KBM-7 (cell line): ENCODE data around the gene OSBP2.

Experiments used
- DNase-seq: peaks from one replicate; pipeline ENCODE4 v3.0.0-alpha.2; 2015
- in situ Hi-C: fragments of 300-500 bp; cut with MboI; formaldehyde crosslinking; loops from 2 replicates; pipeline ENCODE4 v1.14.3; 2020; ENCODE audit warnings: low sequenced_read_pairs, low pct_unique_long_range_greater_than_20kb, mixed read lengths

OSBP2 gene

GRCh38 chr22:30694640-30695350 lies at the start of gene OSBP2:
Gene OSBP2, plus strand, starts transcription at chr22:30694874. Its CDS starts 36 bp downstream, at chr22:30694910.
- peak; percentile 34 for DNase-seq
- in situ Hi-C loops: no loop called here

GRCh38 chr22:30646518-30647160 lies 48.0 kb upstream of the OSBP2 start:
- in situ Hi-C loops: no loop called here
- no peak for DNase-seq

- DNase-seq: no peak
- in situ Hi-C loops: no loop called here
Measured at GRCh38 chr22:30647536-30647935, 47.1 kb upstream of the OSBP2 start.

- in situ Hi-C loops: no loop called here
- no peak for DNase-seq
Measured at GRCh38 chr22:30648825-30649224, 45.8 kb upstream of the OSBP2 start.

- in situ Hi-C loops: no loop called here
- peak; percentile 70 for DNase-seq
Measured at GRCh38 chr22:30649430-30650007, 45.2 kb upstream of the OSBP2 start.

- DNase-seq: no peak
- in situ Hi-C loops: no loop called here
Measured at GRCh38 chr22:30650508-30651116, 44.1 kb upstream of the OSBP2 start.

GRCh38 chr22:30652852-30653251 lies 41.8 kb upstream of the OSBP2 start:
- DNase-seq: no peak
- in situ Hi-C loops: no loop called here

GRCh38 chr22:30654361-30654760 lies 40.3 kb upstream of the OSBP2 start:
- in situ Hi-C loops: no loop called here
- no peak for DNase-seq

- in situ Hi-C loops: no loop called here
- DNase-seq: no peak
Measured at GRCh38 chr22:30655532-30655931, 39.1 kb upstream of the OSBP2 start.

- in situ Hi-C loops: no loop called here
- no peak for DNase-seq
Measured at GRCh38 chr22:30662040-30662439, 32.6 kb upstream of the OSBP2 start.

GRCh38 chr22:30664798-30665197 lies 29.9 kb upstream of the OSBP2 start:
- in situ Hi-C loops: no loop called here
- no peak for DNase-seq

- in situ Hi-C loops: no loop called here
Measured at GRCh38 chr22:30665266-30665665, 29.4 kb upstream of the OSBP2 start.

GRCh38 chr22:30665786-30666185 lies 28.9 kb upstream of the OSBP2 start:
- DNase-seq: no peak
- in situ Hi-C loops: no loop called here

More at GRCh38 chr22:30665266-30665665, 29.4 kb upstream of the OSBP2 start:
- DNase-seq: no peak

GRCh38 chr22:30667107-30667493 lies 27.6 kb upstream of the OSBP2 start:
- DNase-seq: peak; percentile 25
- in situ Hi-C loops: no loop called here

GRCh38 chr22:30667494-30668385 lies 26.9 kb upstream of the OSBP2 start, which contains the start of gene DUSP18:
Gene DUSP18, minus strand, starts transcription at chr22:30667875. Its CDS starts 3,872 bp downstream, at chr22:30664003.
- in situ Hi-C loops: no loop called here
- peak; percentile 94 for DNase-seq

GRCh38 chr22:30668386-30668710 lies 26.3 kb upstream of the OSBP2 start:
- in situ Hi-C loops: no loop called here
- DNase-seq: no peak

- DNase-seq: no peak
- in situ Hi-C loops: no loop called here
Measured at GRCh38 chr22:30671071-30671470, 23.6 kb upstream of the OSBP2 start.

- in situ Hi-C loops: no loop called here
- no peak for DNase-seq
Measured at GRCh38 chr22:30673136-30673535, 21.5 kb upstream of the OSBP2 start.

- no peak for DNase-seq
Measured at GRCh38 chr22:30674482-30674881, 20.2 kb upstream of the OSBP2 start.

More at GRCh38 chr22:30674482-30674881, 20.2 kb upstream of the OSBP2 start:
- in situ Hi-C loops: no loop called here
